ENCODE results near the gene AGAP1. TPM values are rescaled to one million over a fixed set of nuclear protein-coding genes. Genes with fewer than 3 reads are reported as not detected.

Gene AGAP1
- total and polyA plus RNA-seq, 7 donors, result 4.2 to 21.6 (median 16.6) TPM

DNA sequence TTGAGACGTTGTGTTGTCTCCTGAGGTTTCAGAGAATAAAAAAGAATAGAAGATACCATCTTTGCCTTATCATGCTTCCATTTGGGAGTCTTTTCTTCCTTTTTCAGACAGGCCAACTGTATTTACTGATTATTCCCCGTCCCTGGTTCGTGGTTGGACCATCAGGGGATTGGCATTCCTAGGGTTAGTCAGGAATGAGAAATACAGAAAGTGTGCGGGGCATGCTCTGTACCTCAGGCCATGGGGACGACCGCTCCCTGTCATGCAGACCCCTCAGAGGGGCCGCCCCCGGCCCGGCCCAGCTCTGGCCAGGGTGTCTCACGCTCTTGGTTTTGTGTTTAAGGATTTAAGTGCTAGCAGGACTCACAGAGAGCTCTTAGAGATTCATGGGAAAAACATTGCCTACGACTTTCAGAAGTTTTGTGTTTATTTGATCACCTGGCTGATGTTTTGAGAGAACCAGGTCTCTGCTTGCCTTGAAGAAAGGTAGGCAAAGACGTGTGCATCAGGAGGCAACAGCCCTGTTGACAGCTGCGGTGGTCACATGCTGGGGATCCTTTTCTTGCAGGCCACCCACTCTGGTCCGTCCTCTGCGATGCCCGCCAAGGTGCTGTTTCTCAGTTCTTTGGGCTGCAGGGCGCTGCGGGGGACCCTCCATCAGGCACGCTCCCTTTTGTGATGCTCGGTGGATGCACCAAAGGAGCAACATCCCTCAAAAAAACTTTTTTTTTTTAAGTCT, 317.8 kb downstream of the AGAP1 start:
- WGBS, 3 donors, result 94 to 97% (median 96%) methylated on average over 20 of the region's 20 CpGs
- intact Hi-C loops (cut with DNase I), result no loop called here
- ATAC-seq, result no peak
- TF ChIP-seq, protein P1, sequence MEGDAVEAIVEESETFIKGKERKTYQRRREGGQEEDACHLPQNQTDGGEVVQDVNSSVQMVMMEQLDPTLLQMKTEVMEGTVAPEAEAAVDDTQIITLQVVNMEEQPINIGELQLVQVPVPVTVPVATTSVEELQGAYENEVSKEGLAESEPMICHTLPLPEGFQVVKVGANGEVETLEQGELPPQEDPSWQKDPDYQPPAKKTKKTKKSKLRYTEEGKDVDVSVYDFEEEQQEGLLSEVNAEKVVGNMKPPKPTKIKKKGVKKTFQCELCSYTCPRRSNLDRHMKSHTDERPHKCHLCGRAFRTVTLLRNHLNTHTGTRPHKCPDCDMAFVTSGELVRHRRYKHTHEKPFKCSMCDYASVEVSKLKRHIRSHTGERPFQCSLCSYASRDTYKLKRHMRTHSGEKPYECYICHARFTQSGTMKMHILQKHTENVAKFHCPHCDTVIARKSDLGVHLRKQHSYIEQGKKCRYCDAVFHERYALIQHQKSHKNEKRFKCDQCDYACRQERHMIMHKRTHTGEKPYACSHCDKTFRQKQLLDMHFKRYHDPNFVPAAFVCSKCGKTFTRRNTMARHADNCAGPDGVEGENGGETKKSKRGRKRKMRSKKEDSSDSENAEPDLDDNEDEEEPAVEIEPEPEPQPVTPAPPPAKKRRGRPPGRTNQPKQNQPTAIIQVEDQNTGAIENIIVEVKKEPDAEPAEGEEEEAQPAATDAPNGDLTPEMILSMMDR (IDR thresholded peaks at IDR 0.05), result no peak
- Histone ChIP-seq H3K27ac (no peak overlapping the region), H3K9me3 (no peaks in the 10 kb centered on the region), H3K4me1 (no peaks in the 10 kb centered on the region), H3K36me3 (ENCODE audit: insufficient read depth in 1 of 2, low read depth in 1 of 2) (peaks cover 0 to 61% of the 10 kb centered on the region in 2 donors), H3K27me3 (ENCODE audit: insufficient read depth in 3 of 3, low read length in 2 of 3) (no peaks in the 10 kb centered on the region), H3K4me3 (no peak overlapping the region)
- no peak for DNase-seq

DNA sequence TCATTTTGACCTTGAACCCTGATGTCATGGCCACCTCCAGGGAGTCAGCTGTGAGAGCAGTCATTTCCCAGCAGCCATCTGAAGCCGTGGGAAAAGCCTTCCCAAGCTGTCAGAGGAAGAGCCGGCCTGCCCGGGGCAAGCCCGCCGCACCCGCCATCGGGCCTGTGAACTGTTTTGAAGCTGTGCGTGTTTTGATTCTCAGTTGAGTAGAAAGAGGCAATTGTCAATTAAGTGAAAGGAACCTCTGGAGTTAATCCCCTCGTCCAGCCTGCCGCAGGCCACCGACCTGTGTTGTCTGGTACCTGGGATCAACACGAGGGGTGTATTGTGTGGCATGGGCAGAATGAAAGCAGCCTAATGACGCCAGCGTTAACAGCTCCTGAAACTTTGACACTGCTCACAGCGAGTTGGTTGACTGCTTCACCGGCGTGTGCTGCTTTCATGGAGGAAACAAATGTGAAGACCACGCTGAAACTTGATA, 318.4 kb downstream of the AGAP1 start:
- H3K27me3 ChIP-seq (ENCODE audit: insufficient read depth in 3 of 3, low read length in 2 of 3), result no peaks in the 10 kb centered on the region
- no peak overlapping the region for H3K4me3 ChIP-seq
- intact Hi-C loops (cut with DNase I), result no loop called here
- ATAC-seq, result no peak
- H3K9me3 ChIP-seq, result no peaks in the 10 kb centered on the region
- H3K27ac ChIP-seq, result no peak overlapping the region
- H3K36me3 ChIP-seq (ENCODE audit: insufficient read depth in 1 of 2, low read depth in 1 of 2), result peaks cover 0 to 61% of the 10 kb centered on the region in 2 donors
- 78 to 92% (median 90%) methylated on average over 18 of the region's 18 CpGs for WGBS, 3 donors
- no peaks in the 10 kb centered on the region for H3K4me1 ChIP-seq
- TF ChIP-seq, protein P1 (IDR thresholded peaks at IDR 0.05), result no peak
- no peak for DNase-seq

DNA sequence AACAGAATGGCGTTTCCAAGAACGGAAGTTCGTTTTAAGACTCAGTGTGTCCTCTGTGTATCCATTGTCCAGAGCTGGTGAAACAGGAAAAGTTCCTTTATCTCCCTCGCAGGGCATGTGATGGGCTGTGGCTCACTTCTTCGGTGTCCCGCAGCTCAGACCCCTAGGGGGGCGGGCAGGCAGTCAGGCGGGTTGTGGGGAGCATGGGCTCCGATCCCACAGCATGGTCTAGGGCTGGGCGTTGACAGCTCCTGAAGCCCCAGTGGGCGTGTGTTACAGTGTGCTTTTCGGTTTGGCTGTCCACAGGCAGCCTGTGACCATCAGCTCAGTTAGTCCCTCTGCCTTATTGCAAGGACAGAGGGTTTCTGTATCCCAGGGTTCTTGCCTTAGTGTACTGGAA, 319.6 kb downstream of the AGAP1 start:
- Histone ChIP-seq H3K9me3 (no peaks in the 10 kb centered on the region), H3K36me3 (ENCODE audit: insufficient read depth in 1 of 2, low read depth in 1 of 2) (peaks cover 0 to 49% of the 10 kb centered on the region in 2 donors), H3K4me1 (no peaks in the 10 kb centered on the region), H3K27ac (no peak overlapping the region), H3K4me3 (no peak overlapping the region), H3K27me3 (ENCODE audit: insufficient read depth in 3 of 3, low read length in 2 of 3) (no peaks in the 10 kb centered on the region)
- WGBS, 3 donors, result 95 to 98% (median 96%) methylated on average over 12 of the region's 12 CpGs
- DNase-seq, result no peak
- no peak for ATAC-seq
- intact Hi-C loops (cut with DNase I), result no loop called here
- TF ChIP-seq, protein P1 (IDR thresholded peaks at IDR 0.05), result no peak

DNA sequence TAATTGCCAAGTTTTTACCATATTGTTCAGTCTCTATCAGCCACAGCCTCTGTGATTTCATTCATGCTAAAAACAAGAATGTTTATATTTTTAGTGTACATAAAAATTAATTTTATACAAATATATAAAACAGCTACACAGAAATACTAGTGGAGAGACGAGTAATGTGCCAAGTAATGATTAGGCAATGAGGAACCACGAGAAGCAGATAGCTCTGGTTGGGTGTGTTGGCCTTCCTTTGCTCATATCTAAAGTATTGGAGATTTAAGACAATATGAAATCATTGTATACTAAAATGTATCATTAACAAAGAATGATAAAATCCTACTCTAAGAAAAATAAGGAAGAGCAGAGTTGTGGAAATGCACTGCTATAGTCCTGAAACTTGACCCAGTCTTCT, 326.7 kb downstream of the AGAP1 start:
- TF ChIP-seq, protein P1 (IDR thresholded peaks at IDR 0.05), result no peak
- no peaks in the 10 kb centered on the region for H3K9me3 ChIP-seq
- H3K4me1 ChIP-seq, result no peaks in the 10 kb centered on the region
- intact Hi-C loops (cut with DNase I), result no loop called here
- ATAC-seq (no peak), DNase-seq (no peak)
- WGBS, 3 donors, result 86 to 94% (median 88%) methylated on average over 2 of the region's 2 CpGs
- no peak overlapping the region for H3K4me3 ChIP-seq
- no peak overlapping the region for H3K27ac ChIP-seq
- peaks cover 0 to 4% of the 10 kb centered on the region in 2 donors for H3K36me3 ChIP-seq (ENCODE audit: insufficient read depth in 1 of 2, low read depth in 1 of 2)
- no peaks in the 10 kb centered on the region for H3K27me3 ChIP-seq (ENCODE audit: insufficient read depth in 3 of 3, low read length in 2 of 3)
